ENCODE results near the gene CNR2.
A peak's percentile ranks its signal among the peaks of the same experiment; 100 is the strongest.
"Not testable (repeated sequence)": the region's sequence is repeated elsewhere in the genome, so short reads cannot be mapped to it uniquely, and the experiment has no call there.

Gene CNR2

DNA sequence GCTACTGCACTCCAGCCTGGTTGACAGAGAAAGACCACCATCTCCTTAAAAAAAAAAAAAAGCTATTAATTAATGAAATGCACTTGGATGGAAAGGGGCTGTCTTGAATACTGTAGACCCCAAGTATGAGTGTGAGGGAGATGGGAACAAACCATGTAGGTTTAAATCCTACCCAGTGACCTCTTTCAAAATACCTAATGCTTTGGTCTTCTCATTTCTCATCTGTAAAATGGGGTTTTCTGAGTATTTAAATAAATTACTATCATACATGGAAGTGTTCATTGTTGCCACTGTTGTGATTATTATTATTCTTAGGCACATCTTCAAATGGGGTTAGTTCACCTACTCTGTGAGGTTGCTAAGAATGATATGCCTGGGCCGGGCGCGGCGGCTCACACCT, 27.9 kb downstream of the CNR2 start:
- no peak for DNase-seq (ENCODE audit: low read depth in 2 of 2)

DNA sequence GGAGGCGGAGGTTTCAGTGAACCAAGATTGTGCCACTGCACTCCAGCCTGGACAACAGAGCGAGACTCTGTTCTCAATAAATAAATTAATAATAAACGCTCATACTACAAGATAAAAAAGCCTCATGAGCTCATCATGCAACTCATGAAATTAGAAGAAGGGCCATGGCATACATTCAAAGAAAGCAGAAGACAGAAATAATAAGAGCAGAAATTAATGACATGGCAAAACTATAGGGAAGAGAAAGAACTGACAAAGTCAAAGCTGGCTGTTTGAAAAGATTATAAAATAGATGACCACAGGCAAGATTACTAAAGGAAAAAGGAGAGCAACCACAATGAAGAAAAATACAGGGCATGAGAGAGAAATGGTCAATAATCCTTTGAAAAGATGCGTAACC, 30.4 kb downstream of the CNR2 start:
- no peak for DNase-seq (ENCODE audit: low read depth in 2 of 2)

DNA sequence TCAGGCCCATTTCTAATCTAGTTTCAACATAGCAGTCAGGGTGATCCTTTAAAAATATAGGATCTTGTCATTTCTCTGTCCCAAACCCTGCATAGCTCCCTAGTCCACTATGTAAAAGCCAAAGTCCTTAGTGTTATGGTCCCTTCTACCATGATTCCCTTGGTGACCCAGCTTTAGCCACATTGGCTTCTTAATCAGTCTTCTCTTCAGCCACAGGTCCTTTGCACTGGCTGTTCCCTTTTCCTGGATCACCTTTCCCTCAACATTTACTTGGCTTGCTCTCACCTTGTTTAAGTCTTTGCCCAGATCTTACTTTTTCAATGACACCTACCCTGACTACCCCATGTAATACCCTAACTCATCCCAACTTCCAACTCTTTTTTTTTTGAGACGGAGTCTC, 33.4 kb downstream of the CNR2 start:
- DNase-seq (ENCODE audit: low read depth in 2 of 2): no peak

DNA sequence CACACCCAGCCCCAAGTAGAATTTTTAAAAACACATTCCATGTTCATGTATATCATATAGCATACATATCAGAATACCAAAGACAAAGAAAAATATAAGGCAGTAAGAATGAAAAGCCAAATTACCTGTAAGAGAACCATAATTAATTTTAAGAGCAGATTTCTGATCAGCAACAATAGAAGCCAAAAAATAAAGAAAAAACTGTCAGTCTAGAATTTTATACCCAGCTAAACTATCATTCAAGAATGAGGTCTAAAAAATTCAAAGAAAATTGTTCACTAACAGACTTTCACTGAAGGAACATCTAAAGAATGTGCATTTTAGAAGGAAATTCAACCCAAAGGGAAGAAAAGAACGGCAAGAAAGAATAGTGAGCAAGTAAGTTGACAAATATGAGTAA, 34.5 kb downstream of the CNR2 start:
- DNase-seq (ENCODE audit: low read depth in 2 of 2): no peak

DNA sequence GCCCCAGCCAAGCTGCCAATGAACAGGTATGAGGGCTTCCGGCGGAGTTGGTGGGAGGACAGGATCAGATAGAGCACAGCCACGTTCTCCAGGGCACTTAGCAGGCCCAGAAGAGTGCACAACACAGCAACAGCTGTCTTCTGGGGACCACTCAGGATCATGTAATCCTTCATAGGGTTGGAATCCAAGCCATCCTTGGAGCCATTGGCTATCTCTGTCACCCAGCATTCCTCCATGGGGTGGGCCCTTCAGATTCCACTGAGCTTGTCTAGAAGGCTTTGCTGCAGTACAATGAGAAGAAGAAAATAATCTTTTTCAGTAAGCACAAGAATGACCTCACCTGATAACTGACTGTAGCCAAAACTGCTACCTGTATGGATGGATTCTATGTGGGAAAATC, 37.8 kb downstream of the CNR2 start:
- DNase-seq (ENCODE audit: low read depth in 2 of 2): no peak

DNA sequence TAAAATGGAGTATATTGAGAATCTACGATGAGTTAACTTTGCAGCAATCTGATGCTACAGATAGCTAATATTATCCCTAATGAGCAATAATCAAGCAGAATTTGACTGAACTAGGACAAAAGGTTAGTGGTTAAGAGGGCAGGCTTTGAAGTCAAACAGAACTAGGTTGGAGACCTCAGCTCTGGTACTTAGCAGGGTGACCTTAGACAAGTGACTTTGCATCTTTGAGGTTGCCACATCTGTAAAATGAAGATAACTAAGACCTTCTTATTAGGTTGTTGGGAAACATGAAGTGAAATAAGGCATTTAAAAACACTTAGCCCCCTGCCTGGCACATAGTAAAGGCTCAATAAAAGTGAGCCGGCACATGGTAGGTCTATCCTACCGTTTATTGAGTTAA, 40.7 kb downstream of the CNR2 start:
- no peak for DNase-seq (ENCODE audit: low read depth in 2 of 2)

DNA sequence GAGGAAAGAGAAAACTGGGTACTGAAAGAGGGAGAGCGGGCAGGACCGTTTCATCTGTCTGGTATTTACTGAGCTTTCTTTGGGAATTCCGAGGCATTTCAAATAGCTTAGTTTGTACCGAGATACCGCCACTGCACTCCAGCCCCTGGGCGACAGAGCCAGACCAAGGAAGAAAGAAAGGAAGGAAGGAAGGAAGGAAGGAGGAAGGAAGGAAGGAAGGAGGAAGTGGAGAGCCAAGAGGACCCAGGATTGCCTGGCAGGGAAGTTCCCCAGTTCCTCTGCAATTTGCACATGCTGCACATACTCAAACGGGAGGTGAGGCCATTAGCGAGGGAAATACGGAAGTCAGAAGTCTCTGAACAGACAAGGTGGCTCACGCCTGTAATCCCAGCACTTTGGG, 44.1 kb downstream of the CNR2 start:
- no peak for DNase-seq (ENCODE audit: low read depth in 2 of 2)

DNA sequence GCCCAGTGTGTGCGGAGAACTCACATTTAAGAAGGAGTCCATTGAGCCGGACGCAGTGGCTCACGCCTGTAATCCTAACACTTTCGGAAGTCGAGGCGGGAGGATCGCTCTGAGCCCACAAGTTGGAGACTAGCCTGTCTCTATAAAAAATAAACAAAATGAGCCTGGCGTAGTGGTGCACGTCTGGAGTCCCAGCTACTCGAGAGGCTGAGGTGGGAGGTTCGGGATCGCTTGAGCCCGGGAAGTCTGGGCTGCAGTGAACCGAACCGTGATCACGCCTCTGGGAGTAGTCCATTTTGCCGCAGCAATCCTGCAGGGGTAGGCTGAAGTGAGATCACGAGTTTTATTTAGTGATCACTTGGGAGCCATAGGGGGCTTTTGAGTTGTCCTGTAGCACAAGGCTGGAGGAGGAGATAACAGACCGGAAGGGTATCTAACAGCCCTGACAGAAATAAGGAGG, 44.6 kb downstream of the CNR2 start:
- DNase-seq (ENCODE audit: low read depth in 2 of 2): no peak

DNA sequence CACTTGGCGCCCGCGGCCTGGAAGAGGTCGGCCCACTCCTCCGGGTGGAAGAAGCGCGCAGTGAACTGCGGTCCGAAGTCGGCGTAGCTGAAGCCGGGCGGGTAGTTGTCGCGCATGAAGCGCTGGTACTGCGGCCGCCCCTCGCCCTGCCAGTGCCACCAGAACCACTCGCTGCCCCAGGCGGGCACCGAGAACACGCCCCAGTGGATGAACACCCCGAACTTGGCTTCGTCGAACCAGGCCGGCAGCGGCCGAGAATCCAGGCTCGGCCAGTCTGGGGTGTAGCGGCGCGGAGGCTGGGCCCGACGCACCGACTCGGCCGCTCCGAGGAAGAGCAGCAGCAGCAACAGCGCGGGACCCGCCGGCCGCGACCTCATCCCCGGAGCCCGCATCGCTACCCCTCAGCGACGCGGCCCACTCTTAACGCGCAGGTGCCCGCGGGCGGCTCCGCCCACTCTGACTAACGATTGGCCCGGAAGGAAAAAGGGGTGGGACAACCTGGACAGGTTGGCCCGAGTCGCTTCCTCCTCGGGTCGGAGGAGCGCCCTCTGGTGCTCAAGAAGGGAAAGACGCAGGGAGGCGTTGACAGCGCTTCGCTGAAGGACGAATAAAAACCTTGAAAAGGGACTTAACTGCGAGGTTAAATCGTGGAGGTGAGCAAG, 45.1 kb downstream of the CNR2 start, which contains the start of gene FUCA1:
FUCA1 (minus strand) TSS at position 396 of the 662 bp plus-strand sequence; CDS start at position 392, 4 bp downstream.
- peak; percentile 85 to 89 for DNase-seq (ENCODE audit: low read depth in 2 of 2)

DNA sequence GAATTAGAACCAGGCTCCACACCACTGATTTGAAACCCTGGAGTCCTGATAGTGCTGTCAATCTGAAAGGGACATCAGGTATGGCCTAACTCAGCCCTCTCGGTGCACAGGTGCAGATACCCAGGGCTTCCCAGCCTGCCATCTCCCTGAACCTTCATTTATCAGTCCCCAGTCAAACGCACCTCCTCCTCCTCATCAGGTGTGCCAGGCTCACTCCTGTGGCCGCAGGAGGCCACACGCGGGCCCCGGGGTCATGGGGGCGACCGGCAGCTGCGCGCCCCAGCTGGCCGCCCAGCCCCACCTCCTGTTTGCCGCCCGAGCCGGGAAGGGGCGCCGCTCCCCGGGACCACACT, 45.6 kb downstream of the CNR2 start:
- DNase-seq (ENCODE audit: low read depth in 2 of 2): no peak

DNA sequence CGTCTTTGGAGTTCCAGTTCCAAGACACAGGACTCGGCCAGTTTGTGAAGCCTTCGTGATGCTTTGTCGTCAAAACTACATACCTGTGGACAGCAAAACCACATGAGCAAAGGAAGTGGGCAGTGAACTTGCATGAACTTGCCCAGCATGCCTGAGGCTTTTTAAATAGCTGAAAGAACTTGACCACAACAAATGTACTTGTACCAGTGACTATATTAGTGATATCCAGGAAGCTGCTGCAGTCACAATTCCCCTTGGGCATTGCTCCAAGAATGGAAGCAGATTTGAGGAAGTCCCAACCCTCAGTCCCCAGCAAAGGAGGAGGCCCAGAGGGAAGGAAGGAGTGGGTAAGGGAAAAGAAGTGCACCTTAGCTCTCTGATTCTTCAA, 47.6 kb downstream of the CNR2 start:
- no peak for DNase-seq (ENCODE audit: low read depth in 2 of 2)

DNA sequence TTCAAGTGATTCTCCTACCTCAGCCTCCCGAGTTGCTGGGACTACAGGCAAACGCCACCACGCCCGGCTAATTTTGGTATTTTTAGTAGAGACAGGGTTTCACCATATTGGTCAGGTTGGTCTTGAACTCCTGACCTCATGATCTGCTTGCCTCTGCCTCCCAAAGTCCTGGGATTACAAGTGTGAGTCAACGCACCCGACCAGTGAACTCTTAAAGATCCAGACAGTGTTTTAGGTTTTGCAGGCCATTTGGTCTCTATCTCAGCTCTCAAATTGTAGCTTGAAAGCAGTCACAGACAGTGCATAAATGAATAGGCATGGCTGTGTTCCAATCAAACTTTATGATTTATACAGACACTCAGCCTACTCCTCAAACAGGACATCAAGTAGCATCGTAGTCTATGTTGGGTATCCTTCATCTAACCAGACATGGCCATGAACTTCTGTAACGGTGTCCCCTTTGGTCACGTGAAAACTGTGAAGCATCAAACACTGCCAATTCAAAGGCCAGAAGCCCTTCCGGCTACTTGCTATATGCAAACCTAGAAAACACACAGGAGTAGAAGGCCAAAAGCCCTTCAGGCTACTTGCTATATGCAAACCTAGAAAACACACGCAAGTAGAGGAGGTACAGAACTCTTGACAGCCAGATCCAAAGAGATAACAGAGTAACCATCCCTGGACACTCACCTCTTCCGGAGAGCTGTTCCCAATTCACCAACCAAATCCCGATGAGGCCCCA, 48.2 kb downstream of the CNR2 start:
- no peak for DNase-seq (ENCODE audit: low read depth in 2 of 2)

DNA sequence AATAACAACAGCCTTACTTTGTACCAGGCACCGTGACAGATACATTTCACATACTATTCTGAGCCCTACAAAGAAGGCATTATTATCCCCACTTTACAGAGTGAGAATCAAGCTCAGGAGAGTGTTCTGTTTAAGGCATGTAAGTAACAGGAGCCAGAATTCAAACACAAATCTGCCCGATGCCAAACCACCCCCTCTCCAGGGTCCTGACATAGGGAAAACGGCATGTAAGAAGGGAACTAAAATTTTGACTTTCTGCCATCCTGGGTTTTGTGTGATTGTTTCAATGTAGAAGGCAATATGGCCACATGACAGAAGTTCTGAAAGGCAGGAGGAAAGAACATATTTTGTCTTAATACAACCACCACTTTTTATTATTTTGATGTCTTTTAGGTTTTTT, 50.5 kb downstream of the CNR2 start:
- DNase-seq (ENCODE audit: low read depth in 2 of 2): no peak

DNA sequence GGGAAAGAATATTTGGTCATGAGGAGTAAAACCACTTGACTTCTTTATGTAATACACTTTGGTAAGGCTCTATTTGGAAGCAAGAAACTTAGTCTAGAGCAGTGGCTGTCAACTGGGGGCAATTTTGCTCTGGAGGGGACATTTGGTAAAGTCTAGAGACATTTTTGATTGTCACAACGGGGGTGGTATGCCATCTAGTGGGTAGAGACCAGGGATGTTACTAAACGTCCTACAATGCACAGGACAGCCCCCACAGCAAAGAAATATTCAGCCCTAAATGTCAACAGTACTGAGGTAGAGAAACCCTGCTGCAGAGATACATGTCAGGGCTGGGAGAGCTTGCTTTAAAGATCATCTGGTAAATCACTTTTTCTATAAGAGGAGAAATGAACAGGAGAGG, 58.6 kb downstream of the CNR2 start:
- no peak for DNase-seq (ENCODE audit: low read depth in 2 of 2)

DNA sequence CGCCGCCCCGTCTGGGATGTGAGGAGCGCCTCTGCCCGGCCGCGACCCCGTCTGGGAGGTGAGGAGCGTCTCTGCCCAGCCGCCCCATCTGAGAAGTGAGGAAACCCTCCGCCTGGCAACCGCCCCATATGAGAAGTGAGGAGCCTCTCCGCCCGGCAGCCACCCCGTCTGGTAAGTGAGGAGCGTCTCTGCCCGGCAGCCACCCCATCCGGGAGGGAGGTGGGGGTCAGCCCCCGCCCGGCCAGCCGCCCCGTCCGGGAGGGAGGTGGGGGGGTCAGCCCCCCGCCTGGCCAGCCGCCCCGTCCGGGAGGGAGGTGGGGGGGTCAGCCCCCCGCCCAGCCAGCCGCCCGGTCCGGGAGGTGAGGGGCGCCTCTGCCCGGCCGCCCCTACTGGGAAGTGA, 60.0 kb downstream of the CNR2 start:
- not testable (repeated sequence) for DNase-seq (ENCODE audit: low read depth in 2 of 2)

DNA sequence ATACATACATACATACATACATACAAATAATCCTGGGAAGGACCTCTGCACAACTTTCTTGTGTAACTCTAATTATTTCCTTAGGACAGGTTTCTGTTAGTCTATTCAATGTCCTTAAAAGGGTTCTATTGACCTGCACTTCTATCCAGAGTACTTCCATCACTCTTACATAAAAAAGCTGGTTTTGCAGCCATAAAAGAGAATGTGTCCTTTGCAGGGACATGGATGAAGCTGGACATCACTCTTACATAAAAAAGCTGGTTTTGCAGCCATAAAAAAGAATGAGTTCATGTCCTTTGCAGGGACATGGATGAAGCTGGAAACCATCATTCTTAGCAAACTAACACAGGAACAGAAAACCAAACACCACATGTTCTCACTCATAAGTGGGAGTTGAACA, 61.8 kb downstream of the CNR2 start:
- not testable (repeated sequence) for DNase-seq (ENCODE audit: low read depth in 2 of 2)

DNA sequence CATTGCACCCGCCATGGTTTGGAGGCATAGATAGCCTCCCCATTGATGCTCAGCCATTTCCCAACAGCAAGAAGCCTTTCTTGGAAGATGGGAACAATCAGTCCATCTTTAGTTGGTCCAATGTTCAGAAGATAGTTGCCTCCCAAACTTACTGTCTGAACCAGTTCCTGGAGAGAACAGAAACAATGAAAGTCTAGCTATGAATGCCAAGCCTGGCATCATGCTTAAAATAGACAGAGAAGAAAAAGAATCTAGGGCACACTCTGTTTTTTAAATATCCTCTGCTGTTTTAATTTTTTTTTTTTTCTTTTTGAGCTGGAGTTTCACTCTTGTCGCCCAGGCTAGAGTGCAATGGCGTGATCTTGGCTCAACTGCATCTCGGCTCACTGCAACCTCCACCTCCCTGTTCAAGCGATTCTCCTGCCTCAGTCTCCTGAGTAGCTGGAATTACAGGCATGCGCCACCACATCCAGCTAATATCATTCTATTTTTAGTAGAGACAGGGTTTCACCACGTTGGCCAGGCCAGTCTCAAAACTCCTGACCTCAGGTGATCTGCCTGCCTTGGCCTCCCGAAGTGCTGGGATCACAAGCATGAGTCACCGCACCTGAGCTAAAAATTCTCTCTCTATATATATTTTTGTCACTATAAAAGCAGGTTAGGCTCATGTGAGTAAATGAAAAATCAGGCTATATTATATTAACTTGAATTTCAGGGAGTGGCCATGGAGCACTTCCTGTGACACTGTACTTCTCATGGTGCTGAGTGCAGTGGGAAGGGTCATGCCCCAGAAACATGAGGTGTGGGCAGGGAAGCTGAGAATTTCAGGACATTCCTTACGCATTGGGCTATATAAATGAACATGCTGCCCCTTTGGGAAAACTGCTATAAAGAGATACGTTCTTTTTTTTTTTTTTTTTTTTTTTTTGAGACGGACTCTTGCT, 64.2 kb downstream of the CNR2 start:
- DNase-seq (ENCODE audit: low read depth in 2 of 2): no peak

DNA sequence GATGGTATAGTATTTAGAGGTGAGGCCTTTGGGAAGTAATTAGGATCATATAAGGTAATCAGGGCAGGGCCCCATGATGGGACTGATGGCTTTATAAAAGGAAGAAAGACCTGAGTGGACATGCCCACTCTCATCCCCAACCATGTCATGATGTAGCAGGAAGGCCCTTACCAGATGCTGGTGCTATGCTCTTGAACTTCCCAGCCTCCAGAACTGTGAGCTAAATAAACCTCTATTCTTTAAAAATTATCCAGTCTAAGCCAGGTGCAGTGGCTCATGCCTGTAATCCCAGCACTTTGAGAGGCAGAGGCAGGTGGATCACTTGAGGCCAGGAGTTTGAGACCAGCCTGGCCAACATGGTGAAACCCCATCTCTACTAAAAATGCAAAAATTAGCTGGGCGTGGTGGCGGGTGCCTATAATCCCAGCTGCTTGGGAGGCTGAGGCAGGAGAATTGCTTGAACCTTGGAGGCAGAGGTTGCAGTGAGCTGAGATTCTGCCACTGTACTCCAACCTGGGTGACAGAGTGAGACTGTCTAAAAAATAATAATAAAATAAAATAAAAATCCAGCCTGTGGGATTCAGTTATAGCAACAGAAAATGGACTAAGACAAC, 65.6 kb downstream of the CNR2 start:
- not testable (repeated sequence) for DNase-seq (ENCODE audit: low read depth in 2 of 2)

DNA sequence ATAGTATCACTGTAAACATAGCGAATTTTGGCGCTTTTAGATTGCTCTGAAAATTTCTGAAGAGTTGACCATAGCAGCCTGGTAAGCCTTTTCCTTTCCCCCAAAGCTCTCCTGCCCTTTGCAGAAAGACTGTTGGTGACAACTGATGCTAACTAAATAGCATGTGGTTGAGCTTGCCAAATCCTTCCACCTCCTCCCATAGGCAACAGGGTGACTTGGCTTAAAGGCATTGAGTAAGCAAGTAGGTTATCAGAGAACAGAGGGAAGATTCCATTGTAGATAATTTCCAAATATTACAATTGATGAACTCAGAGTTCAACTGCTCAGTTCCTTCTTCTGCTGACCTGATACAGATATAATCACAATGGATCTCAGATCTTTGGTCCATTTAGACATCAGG, 68.0 kb downstream of the CNR2 start:
- no peak for DNase-seq (ENCODE audit: low read depth in 2 of 2)

DNA sequence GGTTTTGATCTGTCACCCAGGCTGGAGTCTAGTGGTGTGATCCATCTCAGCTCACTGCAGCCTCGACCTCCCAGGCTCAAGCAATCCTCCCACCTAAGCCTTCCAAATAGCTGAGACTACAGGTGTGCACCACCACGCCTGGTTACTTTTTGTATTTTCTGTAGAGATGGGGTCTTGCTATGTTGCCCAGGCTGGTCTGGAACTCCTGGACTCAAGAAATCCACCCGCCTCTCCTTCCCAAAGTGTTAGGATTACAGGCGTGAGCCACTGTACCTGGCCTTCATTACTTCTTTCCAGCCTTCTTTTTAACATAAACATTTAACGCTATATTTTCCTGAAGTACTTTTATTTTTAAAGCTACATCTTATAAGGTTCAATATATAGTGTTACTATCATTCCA, 69.5 kb downstream of the CNR2 start:
- DNase-seq (ENCODE audit: low read depth in 2 of 2): no peak

DNA sequence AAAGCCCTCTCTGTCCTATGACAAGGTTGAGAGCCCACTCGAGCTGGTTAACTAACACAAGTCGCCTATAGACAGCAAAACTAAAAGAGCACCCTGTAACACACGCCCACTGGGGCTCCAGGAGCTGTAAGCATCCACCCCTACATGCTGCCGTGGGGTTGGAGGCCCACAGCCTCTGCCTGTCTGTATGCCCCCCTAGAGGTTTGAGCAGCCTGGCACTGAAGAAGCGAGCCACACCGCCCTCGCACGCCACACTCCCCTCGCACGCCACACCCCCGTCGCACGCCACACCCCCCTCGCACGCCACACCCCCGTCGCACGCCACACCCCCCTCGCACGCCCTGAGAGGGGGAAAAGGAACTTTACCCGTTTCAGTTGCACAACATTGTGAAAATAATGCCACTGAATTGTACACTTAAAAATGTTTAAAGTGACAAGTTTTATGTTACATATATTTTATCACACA, 74.7 kb downstream of the CNR2 start:
- peak; percentile 58 to 65 for DNase-seq (ENCODE audit: low read depth in 2 of 2)

DNA sequence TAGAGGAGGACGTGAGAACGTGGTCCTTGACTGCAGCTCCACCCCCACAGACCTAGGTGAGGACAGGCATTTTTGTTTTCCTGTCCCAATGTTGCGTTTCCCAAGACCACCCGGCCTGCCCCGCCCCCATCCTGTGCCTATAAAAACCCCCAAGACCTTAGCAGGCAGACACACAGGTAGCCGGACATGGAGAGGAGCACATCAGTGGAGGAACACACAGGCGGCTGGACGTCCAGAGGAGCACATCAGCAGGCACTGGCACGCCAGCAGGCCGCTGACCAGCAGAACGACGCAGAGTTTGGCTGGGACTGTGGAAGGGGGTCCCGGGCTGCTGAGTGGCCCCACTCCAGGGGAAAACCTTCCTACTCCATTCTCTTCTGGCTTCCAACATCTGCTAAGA, 75.3 kb downstream of the CNR2 start:
- DNase-seq (ENCODE audit: low read depth in 2 of 2): no peak

Measured in stimulated activated CD4-positive, alpha-beta T cell treated with anti-CD3 and anti-CD28 coated beads, Interleukin-4, amount 100 ng/mL, for 48 hours (primary cell).